Measurements from ENCODE around the gene EVX1. TPM values are rescaled to one million over a fixed set of nuclear protein-coding genes. Genes with fewer than 3 reads are reported as not detected.

The EVX1 gene
- total RNA-seq (2022; extraction: Qiagen RNA extraction), result 0.07 to 0.19 TPM (median 0.13 TPM) in 5 replicates

GRCh38 chr7:27242555-27243339 is at the start of gene EVX1:
Gene EVX1 (plus strand): TSS chr7:27242802. CDS start chr7:27243031, 229 bp downstream.

GRCh38 chr7:27199849-27200760 is 42.5 kb upstream of the EVX1 start, which contains the start of gene HOXA13:
Gene HOXA13 (minus strand): TSS chr7:27200091. CDS start chr7:27200077, 14 bp downstream.

Other genes starting within 250 kb of the EVX1 start
- 2.6 to 3.8 TPM (median 3.6 TPM) in 5 replicates for gene HOXA1, start 146.8 kb upstream of the EVX1 start, total RNA-seq (2022; extraction: Qiagen RNA extraction)
- gene HOXA2, start 140.1 kb upstream of the EVX1 start, total RNA-seq (2022; extraction: Qiagen RNA extraction), result 0.61 to 0.88 TPM (median 0.69 TPM) in 5 replicates
- gene HOXA4, start 112.0 kb upstream of the EVX1 start, total RNA-seq (2022; extraction: Qiagen RNA extraction), result 1.6 to 2.2 TPM (median 1.7 TPM) in 5 replicates
- 4.3 to 6.1 TPM (median 5.0 TPM) in 5 replicates for gene HOXA5, start 99.1 kb upstream of the EVX1 start, total RNA-seq (2022; extraction: Qiagen RNA extraction)
- 0.98 to 1.7 TPM (median 1.4 TPM) in 5 replicates for gene HOXA6, start 95.0 kb upstream of the EVX1 start, total RNA-seq (2022; extraction: Qiagen RNA extraction)
- gene HOXA3, start 90.2 kb upstream of the EVX1 start, total RNA-seq (2022; extraction: Qiagen RNA extraction), result 3.0 to 6.2 TPM (median 5.4 TPM) in 5 replicates
- gene HOXA7, start 86.1 kb upstream of the EVX1 start, total RNA-seq (2022; extraction: Qiagen RNA extraction), result 4.7 to 5.5 TPM (median 4.8 TPM) in 5 replicates
- 0.39 to 0.80 TPM (median 0.52 TPM) in 5 replicates for gene HOXA9, start 77.3 kb upstream of the EVX1 start, total RNA-seq (2022; extraction: Qiagen RNA extraction)
- gene HOXA10, start 68.5 kb upstream of the EVX1 start, total RNA-seq (2022; extraction: Qiagen RNA extraction), result 6.9 to 8.3 TPM (median 7.2 TPM) in 5 replicates
- gene HOXA11, start 57.6 kb upstream of the EVX1 start, total RNA-seq (2022; extraction: Qiagen RNA extraction), result 0.36 to 0.63 TPM (median 0.56 TPM) in 5 replicates
- 2.0 to 3.1 TPM (median 2.6 TPM) in 5 replicates for gene HOXA13, start 42.7 kb upstream of the EVX1 start, total RNA-seq (2022; extraction: Qiagen RNA extraction)

Data from A549 treated with dexamethasone at 1 μM for 4 hours (cell line).